BJ (cell line): Measurements from ENCODE around the gene SAMD9. TPM values are rescaled to one million over a fixed set of nuclear protein-coding genes. Genes with fewer than 3 reads are reported as not detected.

Experiments
- CTCF ChIA-PET: fragments of 350-600 bp; formaldehyde crosslinking; extraction: SDS; loops from one replicate; lab custom pipeline; 2021; ENCODE audit warnings: antibody characterized with exemption, inconsistent platforms; lab: Yijun Ruan, JAX
- POLR2A ChIA-PET: fragments of 300-600 bp; sonication (Branson Sonifier 250); formaldehyde crosslinking; extraction: SDS; loops from one replicate; lab custom pipeline; 2021; ENCODE audit warnings: antibody characterized with exemption; lab: Charles Lee
- DNase-seq: peaks from one replicate; pipeline ENCODE4 v3.0.0-alpha.2; 2011; ENCODE audit warnings: low read depth
- H3K27me3 ChIP-seq: 2 replicates; pipeline ENCODE4 v1.6.0; 2011; ENCODE audit warnings: low read length; ENCODE audit not compliant: control insufficient read depth, insufficient read depth
- H3K36me3 ChIP-seq: 2 replicates; pipeline ENCODE4 v1.5.1; 2011; ENCODE audit warnings: low read length; ENCODE audit not compliant: control insufficient read depth, insufficient read depth
- H3K4me3 ChIP-seq: 2 replicates; pipeline ENCODE4 v1.5.1; 2011; ENCODE audit warnings: low read depth, mild to moderate bottlenecking, control low read depth, low read length
- polyA plus RNA-seq: library from polyadenylated mRNA; depleted of rRNA; stranded (reverse); fragments of >200 nt; gene quantifications from 2 replicates; pipeline ENCODE4 v1.2.3, GENCODE V29; 2011
- TF ChIP-seq, protein P1 (sequence below): IDR thresholded peaks from 2 replicates; pipeline ENCODE4 v1.5.1; 2011; ENCODE audit warnings: low read depth, mild to moderate bottlenecking, control low read depth, inconsistent platforms, low read length, moderate library complexity; ENCODE audit not compliant: insufficient read depth

The SAMD9 gene
- polyA plus RNA-seq, 1 experiment = 2.8 TPM

DNA sequence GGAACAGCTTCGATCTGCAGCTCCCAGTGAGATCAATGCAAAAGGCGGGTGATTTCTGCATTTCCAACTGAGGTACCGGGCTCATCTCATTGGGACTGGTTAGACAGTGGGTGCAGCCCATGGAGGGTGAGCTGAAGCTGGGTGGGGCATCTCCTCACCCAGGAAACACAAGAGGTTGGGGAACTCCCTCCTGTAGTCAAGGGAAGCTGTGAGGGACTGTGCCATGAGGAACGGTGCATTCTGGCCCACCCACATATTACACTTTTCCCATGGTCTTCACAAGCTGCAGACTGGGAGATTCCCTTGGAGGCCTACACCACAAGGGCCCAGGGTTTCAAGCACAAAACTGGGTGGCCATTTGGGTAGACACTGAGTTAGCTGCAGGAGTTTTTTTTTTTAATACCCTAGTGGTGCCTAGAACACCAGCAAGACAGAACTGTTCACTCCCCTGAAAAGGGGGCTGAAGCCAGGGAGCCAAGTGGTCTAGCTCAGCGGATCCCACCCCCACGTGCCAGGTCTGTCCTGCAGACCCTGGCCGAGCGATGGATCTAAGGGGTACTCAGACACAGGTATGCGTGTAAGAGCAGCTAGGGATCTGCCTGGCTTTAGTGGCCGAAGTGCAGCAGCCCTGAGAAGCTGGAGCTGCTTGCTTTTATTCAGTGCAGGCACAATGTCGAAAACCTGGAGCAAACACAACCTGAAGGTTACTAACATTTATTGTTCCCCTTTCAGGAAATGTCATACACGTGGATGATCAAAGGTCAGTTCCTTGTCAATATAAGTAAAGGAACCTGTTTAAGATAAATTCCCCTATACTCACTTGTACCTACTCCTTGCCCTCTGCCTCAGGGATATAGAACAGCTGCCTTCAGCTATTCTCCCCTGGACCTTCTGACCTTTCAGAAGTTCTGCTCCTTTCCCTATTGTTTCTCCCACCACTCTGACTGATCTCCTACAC, 3.1 kb upstream of the SAMD9 start:
- no peak for DNase-seq
- H3K4me3 ChIP-seq = no peak overlapping the region
- TF ChIP-seq, protein P1, sequence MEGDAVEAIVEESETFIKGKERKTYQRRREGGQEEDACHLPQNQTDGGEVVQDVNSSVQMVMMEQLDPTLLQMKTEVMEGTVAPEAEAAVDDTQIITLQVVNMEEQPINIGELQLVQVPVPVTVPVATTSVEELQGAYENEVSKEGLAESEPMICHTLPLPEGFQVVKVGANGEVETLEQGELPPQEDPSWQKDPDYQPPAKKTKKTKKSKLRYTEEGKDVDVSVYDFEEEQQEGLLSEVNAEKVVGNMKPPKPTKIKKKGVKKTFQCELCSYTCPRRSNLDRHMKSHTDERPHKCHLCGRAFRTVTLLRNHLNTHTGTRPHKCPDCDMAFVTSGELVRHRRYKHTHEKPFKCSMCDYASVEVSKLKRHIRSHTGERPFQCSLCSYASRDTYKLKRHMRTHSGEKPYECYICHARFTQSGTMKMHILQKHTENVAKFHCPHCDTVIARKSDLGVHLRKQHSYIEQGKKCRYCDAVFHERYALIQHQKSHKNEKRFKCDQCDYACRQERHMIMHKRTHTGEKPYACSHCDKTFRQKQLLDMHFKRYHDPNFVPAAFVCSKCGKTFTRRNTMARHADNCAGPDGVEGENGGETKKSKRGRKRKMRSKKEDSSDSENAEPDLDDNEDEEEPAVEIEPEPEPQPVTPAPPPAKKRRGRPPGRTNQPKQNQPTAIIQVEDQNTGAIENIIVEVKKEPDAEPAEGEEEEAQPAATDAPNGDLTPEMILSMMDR = no peak
- ChIA-PET CTCF (interaction anchor here (1.2 kb wide), 1 partner anchor 25 kb away, joined by 3 read pairs; no protein-coding TSS in a partner anchor), POLR2A (no interaction called here)
- no peaks in the 10 kb centered on the region for H3K36me3 ChIP-seq
- no peaks in the 10 kb centered on the region for H3K27me3 ChIP-seq

DNA sequence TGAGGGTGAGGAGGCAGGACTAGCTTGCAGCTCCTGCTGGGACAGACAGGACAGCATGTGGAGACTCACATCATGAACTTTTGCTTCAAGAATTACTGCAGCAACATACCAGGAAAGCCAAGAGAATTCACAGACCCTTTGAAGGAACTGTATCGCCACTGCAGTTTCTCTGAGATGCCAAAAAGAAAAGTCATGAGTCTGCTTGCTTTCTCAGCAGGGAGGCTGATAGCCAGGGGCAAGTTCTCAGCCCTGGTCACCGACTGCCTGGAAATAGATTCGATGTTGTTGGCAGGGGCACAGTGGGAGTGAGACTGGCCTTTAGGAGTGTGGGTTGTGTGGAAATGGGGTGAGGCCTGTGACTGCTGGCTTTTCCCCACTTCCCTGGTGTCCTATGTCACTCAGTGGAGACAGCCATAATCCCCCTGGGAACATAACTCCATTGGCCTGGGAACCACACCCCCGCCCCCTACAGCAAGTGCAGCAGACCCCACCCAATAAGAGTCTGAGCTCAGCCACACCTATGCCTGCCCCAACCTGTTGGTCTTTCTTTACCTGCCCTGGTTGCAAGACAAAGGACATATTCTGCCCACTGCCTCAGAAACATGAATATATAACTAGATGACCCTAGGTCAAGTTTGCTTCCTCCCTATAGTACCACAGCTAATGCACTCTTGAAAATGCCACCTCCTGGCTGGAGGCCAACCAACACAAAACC, 1.6 kb upstream of the SAMD9 start:
- Histone ChIP-seq H3K4me3 (no peak overlapping the region), H3K36me3 (no peaks in the 10 kb centered on the region), H3K27me3 (no peaks in the 10 kb centered on the region)
- CTCF ChIA-PET = interaction anchor here (1.2 kb wide), 1 partner anchor 23 kb away, joined by 3 read pairs; no protein-coding TSS in a partner anchor
- TF ChIP-seq, protein P1 = no peak
- DNase-seq = peak; percentile 30
- POLR2A ChIA-PET = no interaction called here

DNA sequence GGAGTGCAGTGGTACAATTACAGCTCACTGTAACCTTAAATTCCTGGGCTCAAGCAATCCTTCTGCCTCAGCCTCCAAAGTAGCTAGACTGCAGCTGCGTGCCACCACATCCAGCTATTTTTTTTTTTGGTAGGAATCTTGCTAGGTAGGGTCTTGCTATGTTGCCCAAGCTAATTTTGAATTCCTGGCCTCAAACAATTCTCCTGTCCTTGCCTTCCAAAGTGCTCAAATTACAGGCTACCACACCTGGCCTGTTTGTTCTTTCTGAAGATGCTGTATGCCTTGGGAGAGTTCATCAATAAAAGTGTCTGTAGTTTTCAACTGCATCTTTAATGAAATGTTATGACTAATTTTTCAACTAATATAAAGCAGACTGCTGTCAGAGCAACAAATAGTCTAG, 452 bp downstream of the SAMD9 start:
- ChIA-PET POLR2A (interaction anchor here (0.6 kb wide), 2 partner anchors 476 to 564 kb away, joined by 3 to 4 read pairs; no protein-coding TSS in a partner anchor), CTCF (interaction anchor here (1.1 to 1.6 kb wide), 3 partner anchors 14 to 25 kb away, joined by 3 to 5 read pairs (median 4); no protein-coding TSS in a partner anchor)
- no peak for DNase-seq
- TF ChIP-seq, protein P1 = no peak
- Histone ChIP-seq H3K36me3 (no peaks in the 10 kb centered on the region), H3K27me3 (no peaks in the 10 kb centered on the region), H3K4me3 (peak overlapping the region; percentile 37)

DNA sequence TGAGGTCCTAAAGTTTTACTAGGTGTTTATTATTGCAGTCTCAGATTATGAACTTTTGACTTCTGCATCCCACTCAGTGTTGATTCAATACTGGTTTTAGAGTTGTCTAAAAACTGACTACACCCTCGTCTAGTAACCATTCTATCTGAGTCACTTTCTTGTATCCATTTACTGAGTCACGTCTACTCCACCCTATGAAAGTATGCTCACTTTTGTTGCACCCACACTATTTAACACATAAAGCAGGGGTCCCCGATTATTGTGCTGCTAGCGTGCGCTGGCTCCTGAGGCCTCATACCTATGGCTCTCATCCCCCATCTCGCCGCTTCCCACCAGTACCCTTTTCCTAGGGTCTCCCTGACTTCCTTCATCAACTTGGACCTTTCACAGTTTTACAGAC, 2.0 kb downstream of the SAMD9 start:
- DNase-seq = peak; percentile 68
- Histone ChIP-seq H3K4me3 (peak overlapping the region; percentile 8; the same call in 1 of the 2 replicates), H3K27me3 (no peaks in the 10 kb centered on the region), H3K36me3 (no peaks in the 10 kb centered on the region)
- ChIA-PET POLR2A (no interaction called here), CTCF (no interaction called here)
- TF ChIP-seq, protein P1 = no peak
